K562 (cell line): ENCODE results near the gene AHCYL1. TPM values are rescaled to one million over a fixed set of nuclear protein-coding genes. Genes with fewer than 3 reads are reported as not detected.

Experiments used
- ATF6 ChIP-seq: sonication (generic); formaldehyde crosslinking; IDR thresholded peaks from 2 replicates; pipeline ENCODE4 v1.4.0; 2020; ENCODE audit warnings: mild to moderate bottlenecking, missing genetic modification reagents
- BRD9 ChIP-seq: fragments of 450-650 bp; IDR thresholded peaks from 2 replicates; pipeline ENCODE4 v1.6.1; 2018; ENCODE audit warnings: low read depth; ENCODE audit not compliant: partially characterized antibody
- CCNT2 ChIP-seq: IDR thresholded peaks from 2 replicates; pipeline ENCODE4 v1.6.1; 2011; ENCODE audit warnings: borderline replicate concordance, low read depth, mild to moderate bottlenecking, moderate library complexity, mixed read lengths, low read length; ENCODE audit not compliant: insufficient read length; ENCODE audit errors: extremely low read depth
- DDX20 ChIP-seq: fragments of 450-650 bp; IDR thresholded peaks from 2 replicates; pipeline ENCODE4 v1.6.1; 2016; ENCODE audit warnings: missing genetic modification characterization, low read depth, mild to moderate bottlenecking, missing compliant biosample characterization, moderate library complexity
- DPF2 ChIP-seq: fragments of 450-650 bp; IDR thresholded peaks from 2 replicates; pipeline ENCODE4 v1.6.1; 2016
- ELF4 ChIP-seq: fragments of 450-650 bp; formaldehyde crosslinking; IDR thresholded peaks from 2 replicates; pipeline ENCODE4 v1.4.0; 2022; ENCODE audit warnings: missing genetic modification characterization
- FOXO4 ChIP-seq: fragments of 450-650 bp; formaldehyde crosslinking; IDR thresholded peaks from 2 replicates; pipeline ENCODE4 v1.4.0; 2020; ENCODE audit warnings: mild to moderate bottlenecking, moderate library complexity
- PRPF4 ChIP-seq: fragments of 200-400 bp; formaldehyde crosslinking; IDR thresholded peaks from one replicate; pipeline ENCODE4 v1.6.1; 2017; ENCODE audit warnings: low read length, low read depth, mild to moderate bottlenecking; ENCODE audit not compliant: insufficient read depth, poor library complexity, severe bottlenecking
- RB1 ChIP-seq: fragments of 450-650 bp; IDR thresholded peaks from 2 replicates; pipeline ENCODE4 v1.6.1; 2017; ENCODE audit warnings: low read depth, mild to moderate bottlenecking
- RBM15 ChIP-seq: fragments of 200-400 bp; formaldehyde crosslinking; IDR thresholded peaks from 2 replicates; pipeline ENCODE4 v1.6.1; 2018; ENCODE audit warnings: mild to moderate bottlenecking, low read length, moderate library complexity; ENCODE audit not compliant: insufficient read depth
- RBM34 ChIP-seq: fragments of 200-400 bp; formaldehyde crosslinking; IDR thresholded peaks from 2 replicates; pipeline ENCODE4 v1.6.1; 2018; ENCODE audit warnings: low read length, borderline replicate concordance; ENCODE audit not compliant: insufficient read depth
- TBP ChIP-seq: optimal IDR thresholded peaks from 2 replicates; pipeline ENCODE3; 2011; ENCODE audit warnings: low read depth, low read length, improper control_type of control experiment
- TFAP4 ChIP-seq: sonication (generic); formaldehyde crosslinking; IDR thresholded peaks from 2 replicates; pipeline ENCODE4 v1.8.0; 2022; ENCODE audit warnings: missing genetic modification reagents, mild to moderate bottlenecking, moderate library complexity, borderline replicate concordance
- ZNF41 ChIP-seq: fragments of 250-450 bp; sonication (Bioruptor Pico); conservative IDR thresholded peaks from 2 replicates; pipeline ENCODE4 v1.4.0; 2020; ENCODE audit warnings: mild to moderate bottlenecking
- ZNF584 ChIP-seq: fragments of 200-800 bp; sonication (Bioruptor generic); IDR thresholded peaks from 2 replicates; pipeline ENCODE4 v1.6.1; 2016; ENCODE audit warnings: low read depth, mild to moderate bottlenecking, missing genetic modification characterization, missing compliant biosample characterization
- ZNF695 ChIP-seq: fragments of 450-650 bp; formaldehyde crosslinking; IDR thresholded peaks from 2 replicates; pipeline ENCODE4 v1.4.0; 2020; ENCODE audit warnings: mild to moderate bottlenecking, moderate library complexity
- ZNF717 ChIP-seq: fragments of 250-450 bp; sonication (Bioruptor Pico); IDR thresholded peaks from 2 replicates; pipeline ENCODE4 v1.5.0; 2021
- ZNF77 ChIP-seq: fragments of 250-450 bp; sonication (Bioruptor Pico); IDR thresholded peaks from 2 replicates; pipeline ENCODE4 v1.5.0; 2020
- polyA plus RNA-seq, 8 experiments: library from polyadenylated mRNA; depleted of rRNA in 4 of 8; stranded (reverse) in 5 of 8; unstranded in 3 of 8; fragments of >200 nt; fragmentation: Nextera tagmentation in 2 of 8; fragmentation: Illumina TruSeq in 1 of 8; extraction: Ambion mirVana in 2 of 8; extraction: Trizol in 1 of 8; gene quantifications; 2 replicates each; pipeline versions ENCODE4 v1.2.1 to v1.2.3, GENCODE V29; 2011 to 2014; ENCODE audit warnings: inconsistent platforms in 1 of 8, missing spikeins in 1 of 8
- total RNA-seq, 7 experiments: library from RNA; depleted of rRNA in 6 of 7; stranded (reverse); fragments of >200 nt in 6 of 7; fragmentation: Illumina TruSeq in 2 of 7; extraction: Trizol in 2 of 7; gene quantifications; 2 replicates each; pipeline versions ENCODE4 v1.2.1 to v1.2.3, GENCODE V29; 2011 to 2021; ENCODE audit warnings: low replicate concordance in 1 of 7

The AHCYL1 gene
- total and polyA plus RNA-seq, 9 of the 15 experiments (the other 6 are each of a cell fraction or from before 2014, with no cell fraction given) = 27.3 to 118 (median 44.5) TPM

GRCh38 chr1:110060034-110060661 is 75.6 kb downstream of the AHCYL1 start (continued):
- TF ChIP-seq RBM34 (no peak), CCNT2 (no peak), ZNF717 (CRISPR knock-in tag) (no peak), ELF4 (CRISPR knock-in tag) (no peak), DDX20 (no peak), ZNF584 (CRISPR knock-in tag) (no peak), ZNF41 (CRISPR knock-in tag) (no peak), ZNF695 (CRISPR knock-in tag) (no peak), RBM15 (no peak), TFAP4 (CRISPR knock-in tag) (peak; percentile 41; the same call in 1 of the 2 replicates), ATF6 (CRISPR knock-in tag) (no peak), DPF2 (0 out of 2 replicates have a peak, but pooled peaks have one; percentile 22), PRPF4 (no peak), BRD9 (no peak), RB1 (peak; percentile 75; the same call in 1 of the 2 replicates), FOXO4 (no peak), ZNF77 (CRISPR knock-in tag) (no peak), TBP (no peak)
